Measurements from ENCODE around the gene FNDC10.
"Not testable (repeated sequence)": the region's sequence is repeated elsewhere in the genome, so short reads cannot be mapped to it uniquely, and the experiment has no call there.

Gene FNDC10

GRCh38 chr1:1567152-1567875, 32.6 kb downstream of the FNDC10 start:
- no peak for DNase-seq (ENCODE audit: low read depth)

GRCh38 chr1:1565340-1565739, 34.6 kb downstream of the FNDC10 start:
- DNase-seq (ENCODE audit: low read depth) = no peak

GRCh38 chr1:1564268-1564667, 35.7 kb downstream of the FNDC10 start:
- DNase-seq (ENCODE audit: low read depth) = no peak

DNA sequence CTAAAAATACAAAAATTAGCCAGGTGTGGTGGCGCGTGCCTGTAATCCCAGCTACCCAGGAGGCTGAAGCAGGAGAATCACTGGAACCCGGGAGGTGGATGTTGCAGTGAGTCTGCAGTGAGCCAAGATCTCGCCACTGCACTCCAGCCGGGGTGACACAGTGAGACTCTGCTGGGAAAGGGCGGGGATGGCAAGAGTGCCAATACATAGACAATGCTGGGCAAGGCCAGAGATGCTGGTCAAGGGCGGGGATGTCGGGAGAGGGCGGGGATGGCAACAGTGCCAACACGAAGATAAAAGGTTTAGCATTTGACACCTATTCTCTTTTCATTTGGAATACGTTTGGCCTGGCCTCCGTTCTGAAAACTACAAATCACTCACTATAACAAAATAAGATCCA, 36.2 kb downstream of the FNDC10 start:
- no peak for DNase-seq (ENCODE audit: low read depth)

- no peak for DNase-seq (ENCODE audit: low read depth)
These were observed 37.3 kb downstream of the FNDC10 start for GRCh38 chr1:1562556-1563195.

- no peak for DNase-seq (ENCODE audit: low read depth)
These were observed 38.0 kb downstream of the FNDC10 start for GRCh38 chr1:1561801-1562470.

GRCh38 chr1:1560178-1560577, 39.8 kb downstream of the FNDC10 start:
- DNase-seq (ENCODE audit: low read depth) = no peak

DNA sequence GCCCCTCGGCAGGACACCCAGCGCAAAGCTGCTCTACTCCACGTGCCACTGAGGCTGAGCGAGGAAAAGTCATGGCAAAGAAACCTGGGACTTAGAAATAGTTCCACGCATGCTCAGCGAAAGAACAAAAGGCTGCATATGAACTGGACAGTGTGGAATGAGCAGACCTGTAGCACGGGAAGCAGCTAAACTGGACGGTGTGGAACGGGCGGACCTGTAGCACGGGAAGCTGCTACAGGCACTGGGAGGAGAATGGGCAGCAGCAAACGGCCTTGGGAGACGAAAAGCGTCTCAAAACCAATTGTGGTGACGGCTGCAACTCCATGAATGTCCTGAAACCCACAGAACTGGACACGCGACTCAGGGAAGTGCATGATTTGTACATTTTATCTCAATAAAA, 40.9 kb downstream of the FNDC10 start:
- DNase-seq (ENCODE audit: low read depth) = no peak

DNA sequence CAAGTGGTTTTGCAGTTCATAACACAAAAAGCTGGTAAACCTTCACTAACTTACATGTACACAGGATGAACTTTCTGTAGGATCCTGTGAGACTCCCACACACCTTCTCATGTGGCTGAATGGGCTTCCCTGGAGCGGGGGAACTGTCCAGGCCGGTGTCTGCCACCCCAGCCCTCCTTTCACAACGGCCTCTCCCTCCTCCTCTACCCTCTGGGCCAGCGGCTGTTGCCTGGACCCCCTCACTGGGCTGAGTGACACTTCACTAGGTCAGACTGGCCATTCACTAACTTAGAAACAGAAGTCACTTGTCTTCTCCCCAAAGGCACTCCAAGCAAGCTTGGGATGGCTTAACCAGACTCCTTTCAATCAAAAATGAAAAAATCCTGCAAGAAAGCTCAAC, 41.3 kb downstream of the FNDC10 start:
- DNase-seq (ENCODE audit: low read depth) = no peak

DNA sequence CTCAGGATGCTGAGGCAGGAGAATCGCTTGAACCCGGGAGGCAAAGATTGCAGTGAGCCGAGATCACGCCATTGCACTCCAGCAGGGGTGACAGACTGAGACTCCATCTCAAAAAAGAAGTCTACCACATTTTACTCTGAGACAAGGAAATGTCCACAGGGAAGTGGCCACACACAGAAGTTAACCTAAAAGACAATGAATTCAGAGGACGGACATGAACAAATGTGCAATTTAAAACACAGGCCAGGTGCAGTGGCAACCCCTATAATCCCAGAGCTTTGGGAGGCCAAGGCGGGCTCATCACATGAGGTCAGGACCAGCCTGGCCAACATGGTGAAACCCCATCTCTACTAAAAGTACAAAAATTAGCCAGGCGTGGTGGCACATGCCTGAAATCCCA, 42.2 kb downstream of the FNDC10 start:
- DNase-seq (ENCODE audit: low read depth) = not testable (repeated sequence)

GRCh38 chr1:1556961-1557360, 43.0 kb downstream of the FNDC10 start:
- not testable (repeated sequence) for DNase-seq (ENCODE audit: low read depth)

DNA sequence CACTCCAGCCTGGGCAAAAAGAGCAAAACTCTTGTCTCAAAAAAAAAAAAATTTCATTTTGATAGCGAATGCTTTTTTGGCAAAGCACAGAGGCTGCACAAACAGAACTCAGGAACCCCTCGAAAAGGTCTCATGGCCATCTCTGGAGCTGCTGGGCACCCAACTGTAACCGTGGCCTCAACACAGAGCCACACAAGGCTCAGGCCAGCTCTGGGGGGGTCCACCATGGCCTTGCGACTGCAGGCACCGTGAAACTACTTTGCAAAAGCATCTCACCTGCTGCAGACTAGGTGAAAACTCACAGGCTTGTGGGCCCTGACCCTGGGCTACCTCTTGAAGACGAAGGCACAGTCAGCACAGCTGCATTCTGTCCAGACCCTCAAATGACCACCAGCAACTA, 43.4 kb downstream of the FNDC10 start:
- DNase-seq (ENCODE audit: low read depth) = no peak

DNA sequence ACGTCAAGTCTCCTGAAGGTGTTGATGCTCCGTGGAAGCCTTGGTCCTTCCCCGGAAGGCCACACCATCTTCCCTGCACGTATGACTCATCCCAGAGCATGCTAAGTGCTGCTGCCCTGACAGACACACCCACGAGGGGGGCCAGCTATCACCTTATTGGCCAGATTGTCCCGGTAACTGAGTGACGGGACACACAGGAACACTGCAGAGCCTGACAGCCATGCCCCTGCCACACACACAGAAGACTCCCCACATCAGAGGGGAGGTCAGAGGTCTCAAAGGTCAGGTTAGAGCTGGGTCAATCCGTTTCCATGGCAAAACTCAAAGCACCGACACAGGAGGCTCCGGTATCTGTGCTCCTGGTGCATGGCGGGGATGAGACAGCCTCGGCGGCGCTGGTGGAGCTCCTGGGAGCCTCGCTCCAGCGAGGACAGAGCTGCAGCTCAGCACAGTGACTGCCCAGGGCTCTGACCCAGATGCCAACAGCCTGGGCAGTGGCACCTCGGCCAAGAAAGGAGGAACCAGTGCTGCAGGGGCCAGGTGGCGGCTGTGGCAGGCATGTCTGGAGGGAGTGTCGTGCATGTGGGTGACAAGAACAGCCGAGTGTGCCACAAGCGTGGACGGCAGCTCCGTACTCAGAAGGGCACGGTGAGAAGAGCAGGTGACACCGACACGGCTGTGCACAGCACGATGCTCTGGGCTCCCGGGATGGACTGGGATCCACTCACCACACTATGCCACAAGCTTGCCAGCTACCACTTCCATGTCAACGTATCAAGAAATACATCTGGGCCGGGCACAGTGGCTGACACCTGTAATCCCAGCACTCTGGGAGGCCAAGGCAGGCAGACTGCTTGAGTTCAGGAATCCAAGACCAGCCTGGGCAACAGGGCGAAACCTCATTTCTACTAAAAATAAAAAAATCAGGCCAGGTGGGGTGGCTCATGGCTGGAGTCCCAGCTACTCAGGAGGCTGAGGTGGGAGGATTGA, 44.7 kb downstream of the FNDC10 start:
- DNase-seq (ENCODE audit: low read depth) = no peak

GRCh38 chr1:1554550-1554925, 45.4 kb downstream of the FNDC10 start:
- no peak for DNase-seq (ENCODE audit: low read depth)

GRCh38 chr1:1553821-1554494, 46.0 kb downstream of the FNDC10 start:
- DNase-seq (ENCODE audit: low read depth) = no peak

- DNase-seq (ENCODE audit: low read depth) = no peak
These were observed 47.7 kb downstream of the FNDC10 start for GRCh38 chr1:1552263-1552639.

DNA sequence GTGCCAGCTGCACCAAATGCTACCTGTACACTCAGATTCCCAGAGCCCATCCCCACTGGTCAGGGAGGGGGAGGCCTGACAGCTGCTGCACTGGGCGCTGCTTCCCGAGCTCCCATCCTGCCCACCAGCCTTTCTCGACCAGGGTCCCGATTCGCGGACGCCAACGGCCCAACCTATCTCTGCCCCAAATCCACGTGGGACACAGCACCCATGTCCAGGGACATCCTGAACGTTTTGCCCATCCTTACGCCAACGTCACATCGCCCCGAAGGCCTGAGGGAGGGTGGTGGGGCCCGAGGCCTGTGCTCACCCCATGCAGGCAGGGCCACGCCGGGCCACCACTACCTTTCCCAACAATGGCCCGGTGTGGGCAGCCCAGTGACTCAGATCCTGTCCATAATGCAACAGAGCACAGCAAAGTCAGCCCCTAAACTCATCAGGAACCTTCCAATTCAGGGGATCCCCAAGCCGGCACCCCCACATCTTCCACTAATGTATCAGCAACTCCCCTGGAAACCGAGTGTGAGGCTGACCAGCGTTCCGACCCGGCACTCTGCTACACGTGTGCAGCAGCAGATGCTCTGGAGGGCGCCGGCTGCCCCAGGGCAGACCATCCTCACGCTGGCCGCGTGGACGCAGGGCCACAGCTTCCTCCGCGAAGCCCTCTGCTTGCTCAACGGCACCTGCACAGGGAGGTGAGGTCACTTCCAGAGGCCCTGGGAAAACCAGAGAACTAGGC, 48.2 kb downstream of the FNDC10 start:
- DNase-seq (ENCODE audit: low read depth) = no peak

DNA sequence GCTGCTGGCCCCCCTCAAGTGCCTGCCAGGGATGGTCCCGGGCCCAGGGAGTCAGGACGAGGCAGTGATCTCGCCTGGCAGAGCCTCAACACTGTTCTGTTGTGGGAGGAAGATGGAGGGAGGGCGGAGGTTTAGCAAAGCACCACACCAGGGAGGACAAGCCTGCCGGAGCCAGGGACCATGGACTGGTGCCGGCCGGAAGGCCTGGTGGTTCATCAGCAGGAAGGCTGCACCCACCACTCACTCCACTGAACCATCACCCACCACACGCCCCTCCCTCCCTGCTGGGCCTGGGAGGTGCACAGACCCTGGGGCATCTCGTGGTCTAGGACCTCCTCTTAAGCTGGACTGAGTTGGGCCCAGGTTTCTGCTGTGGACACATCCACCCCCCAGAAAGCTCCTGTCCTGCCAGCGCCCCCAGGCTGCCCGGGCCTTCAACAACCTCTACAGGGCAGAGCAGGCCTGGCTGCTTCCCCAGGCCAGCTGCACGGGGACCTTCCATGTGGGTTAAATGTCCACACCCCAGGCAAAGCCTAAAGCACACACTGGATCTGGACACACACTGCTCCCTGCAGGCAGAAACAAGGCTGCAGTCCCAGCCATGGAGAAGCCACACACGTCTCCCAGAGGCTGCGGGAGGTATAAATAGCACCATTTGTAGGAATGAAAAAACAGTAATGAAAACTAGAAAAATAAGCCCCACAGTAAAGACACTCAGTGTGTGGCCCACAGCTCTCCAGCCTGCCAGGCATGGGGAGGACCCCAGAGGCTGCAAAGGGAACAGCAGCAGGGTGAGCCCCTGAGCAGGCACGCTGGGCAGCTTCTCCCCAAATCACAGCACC, 49.1 kb downstream of the FNDC10 start:
- no peak for DNase-seq (ENCODE audit: low read depth)

- no peak for DNase-seq (ENCODE audit: low read depth)
These were observed 49.8 kb downstream of the FNDC10 start for GRCh38 chr1:1550087-1550486.

DNA sequence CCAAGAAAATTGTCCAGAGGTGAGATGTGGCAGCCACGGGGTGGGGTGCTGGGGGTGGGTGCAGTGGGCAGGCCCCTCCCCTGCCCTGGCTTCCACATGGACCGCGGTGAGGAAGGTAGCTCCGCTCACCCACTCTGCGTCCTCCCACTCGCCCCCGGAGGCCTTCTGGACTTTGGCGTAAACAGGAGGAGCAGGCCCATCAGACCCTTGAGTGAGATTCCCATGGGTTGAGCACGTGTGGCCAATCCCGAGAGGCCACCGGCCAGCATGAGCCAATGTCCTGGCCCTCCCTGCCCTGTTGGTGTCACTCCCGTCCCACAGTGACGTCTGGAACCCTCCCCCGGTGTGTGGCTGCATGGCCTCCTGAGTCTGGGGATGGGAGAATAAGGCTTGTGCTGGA, 51.3 kb downstream of the FNDC10 start:
- DNase-seq (ENCODE audit: low read depth) = no peak

All from activated T-cell treated with anti-CD3 and anti-CD28 coated beads for 1 hour (primary cell).